ENCODE data around the gene SUPT5H. TPM values are rescaled to one million over a fixed set of nuclear protein-coding genes. Genes with fewer than 3 reads are reported as not detected.

Gene SUPT5H
- total RNA-seq, 4 donors from 2014 or later: 87.6 to 101 (median 91.5) TPM

DNA sequence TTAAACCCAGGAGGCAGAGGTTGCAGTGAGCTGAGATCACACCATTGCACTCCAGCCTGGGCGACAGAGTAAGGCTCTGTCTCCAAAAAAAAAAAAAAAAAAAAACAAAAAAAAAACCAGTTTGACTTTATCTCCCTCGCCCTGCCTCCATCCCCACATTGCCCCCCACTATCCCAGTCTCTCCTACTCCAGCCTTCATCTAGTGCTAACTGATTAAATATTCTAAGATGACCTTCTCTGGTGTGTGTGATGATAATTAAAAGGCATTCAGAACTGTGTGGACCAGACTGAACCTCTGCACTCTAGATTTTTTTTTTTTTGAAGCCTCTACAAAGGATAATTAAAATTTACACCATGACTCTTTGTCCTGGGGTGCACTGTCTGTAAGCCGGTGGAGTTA is 47.4 kb downstream of the SUPT5H start:
- no peak for DNase-seq (ENCODE audit: extremely low spot score)
- Histone ChIP-seq H3K36me3 (peaks cover 28 to 46% (median 37%) of the 10 kb centered on the region in 4 donors), H3K27me3 (peaks cover 0 to 21% (median 7%) of the 10 kb centered on the region in 4 donors), H3K4me3 (no peak overlapping the region), H3K4me1 (peaks cover 2 to 4% (median 3%) of the 10 kb centered on the region in 4 donors), H3K27ac (replicated peaks in 1 of 4) (no peak overlapping the region), H3K9me3 (no peaks in the 10 kb centered on the region)
- intact Hi-C loops (cut with DNase I): no loop called here
- 77% methylated on average over 3 of the region's 3 CpGs for WGBS
- no peak for TF ChIP-seq POLR2AphosphoS5 (IDR thresholded peaks at IDR 0.05)
- TF ChIP-seq, protein P1, sequence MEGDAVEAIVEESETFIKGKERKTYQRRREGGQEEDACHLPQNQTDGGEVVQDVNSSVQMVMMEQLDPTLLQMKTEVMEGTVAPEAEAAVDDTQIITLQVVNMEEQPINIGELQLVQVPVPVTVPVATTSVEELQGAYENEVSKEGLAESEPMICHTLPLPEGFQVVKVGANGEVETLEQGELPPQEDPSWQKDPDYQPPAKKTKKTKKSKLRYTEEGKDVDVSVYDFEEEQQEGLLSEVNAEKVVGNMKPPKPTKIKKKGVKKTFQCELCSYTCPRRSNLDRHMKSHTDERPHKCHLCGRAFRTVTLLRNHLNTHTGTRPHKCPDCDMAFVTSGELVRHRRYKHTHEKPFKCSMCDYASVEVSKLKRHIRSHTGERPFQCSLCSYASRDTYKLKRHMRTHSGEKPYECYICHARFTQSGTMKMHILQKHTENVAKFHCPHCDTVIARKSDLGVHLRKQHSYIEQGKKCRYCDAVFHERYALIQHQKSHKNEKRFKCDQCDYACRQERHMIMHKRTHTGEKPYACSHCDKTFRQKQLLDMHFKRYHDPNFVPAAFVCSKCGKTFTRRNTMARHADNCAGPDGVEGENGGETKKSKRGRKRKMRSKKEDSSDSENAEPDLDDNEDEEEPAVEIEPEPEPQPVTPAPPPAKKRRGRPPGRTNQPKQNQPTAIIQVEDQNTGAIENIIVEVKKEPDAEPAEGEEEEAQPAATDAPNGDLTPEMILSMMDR (IDR thresholded peaks at IDR 0.05): no peak
- TF ChIP-seq EP300 (IDR thresholded peaks at IDR 0.05): no peak
- TF ChIP-seq POLR2A (IDR thresholded peaks at IDR 0.05; ENCODE audit: low read depth): no peak

DNA sequence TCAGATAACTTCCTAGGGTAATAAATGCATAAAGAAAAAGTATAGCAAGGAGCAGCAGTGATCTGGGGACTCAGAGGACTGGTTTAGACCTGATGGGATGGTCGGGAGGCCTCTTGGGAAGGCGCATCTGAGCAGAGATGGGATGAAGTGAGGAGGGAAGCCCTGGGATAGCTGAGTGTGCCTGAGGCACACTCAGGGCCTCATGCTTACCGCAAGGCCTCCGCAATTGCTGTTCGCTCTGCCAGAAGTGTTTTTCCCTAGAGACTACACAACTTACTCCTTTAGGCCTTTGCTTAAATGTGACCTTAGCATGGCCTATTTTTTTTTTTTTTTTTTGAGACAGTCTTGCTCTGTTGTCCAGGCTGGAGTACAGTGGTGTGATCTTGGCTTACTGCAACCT is 49.3 kb downstream of the SUPT5H start:
- TF ChIP-seq, protein P1 (IDR thresholded peaks at IDR 0.05): no peak
- no peak for TF ChIP-seq EP300 (IDR thresholded peaks at IDR 0.05)
- TF ChIP-seq POLR2AphosphoS5 (IDR thresholded peaks at IDR 0.05): no peak
- TF ChIP-seq POLR2A (IDR thresholded peaks at IDR 0.05; ENCODE audit: low read depth): no peak
- WGBS: 84% methylated on average over 5 of the region's 5 CpGs
- Histone ChIP-seq H3K9me3 (no peaks in the 10 kb centered on the region), H3K27ac (replicated peaks in 1 of 4) (no peak overlapping the region), H3K4me1 (peaks cover 19 to 22% (median 20%) of the 10 kb centered on the region in 4 donors), H3K36me3 (peaks cover 11 to 28% (median 18%) of the 10 kb centered on the region in 4 donors), H3K27me3 (peaks cover 0 to 39% (median 25%) of the 10 kb centered on the region in 4 donors), H3K4me3 (no peak overlapping the region)
- no peak for DNase-seq (ENCODE audit: extremely low spot score)
- intact Hi-C loops (cut with DNase I): no loop called here

DNA sequence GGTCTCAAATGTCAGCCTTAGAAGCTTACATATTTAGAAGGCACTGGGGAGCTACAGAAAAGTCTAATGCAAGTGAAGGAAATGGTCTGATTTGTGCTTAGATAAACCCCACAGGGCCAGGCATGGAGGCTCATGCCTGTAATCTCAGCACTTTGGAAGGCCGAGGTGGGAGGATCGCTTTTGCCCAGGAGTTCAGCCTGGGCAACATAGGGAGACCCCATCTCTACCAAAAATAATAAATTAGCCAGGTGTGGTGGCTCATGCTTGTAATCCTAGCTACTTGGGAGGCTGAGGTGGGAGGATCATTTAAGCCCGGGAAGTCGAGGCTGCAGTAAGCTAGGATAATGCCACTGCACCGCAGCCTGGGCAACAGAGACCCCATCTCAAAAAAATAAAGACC is 50.7 kb downstream of the SUPT5H start:
- Histone ChIP-seq H3K36me3 (peaks cover 0 to 14% (median 4%) of the 10 kb centered on the region in 4 donors), H3K27ac (replicated peaks in 1 of 4) (no peak overlapping the region), H3K27me3 (peaks cover 0 to 53% (median 25%) of the 10 kb centered on the region in 4 donors), H3K9me3 (no peaks in the 10 kb centered on the region), H3K4me3 (no peak overlapping the region), H3K4me1 (peaks cover 19 to 22% (median 20%) of the 10 kb centered on the region in 4 donors)
- TF ChIP-seq EP300 (IDR thresholded peaks at IDR 0.05) (no peak), POLR2AphosphoS5 (IDR thresholded peaks at IDR 0.05) (no peak), POLR2A (IDR thresholded peaks at IDR 0.05; ENCODE audit: low read depth) (no peak)
- TF ChIP-seq, protein P1 (IDR thresholded peaks at IDR 0.05): no peak
- intact Hi-C loops (cut with DNase I): no loop called here
- no peak for DNase-seq (ENCODE audit: extremely low spot score)
- WGBS: 76% methylated on average over 5 of the region's 5 CpGs

DNA sequence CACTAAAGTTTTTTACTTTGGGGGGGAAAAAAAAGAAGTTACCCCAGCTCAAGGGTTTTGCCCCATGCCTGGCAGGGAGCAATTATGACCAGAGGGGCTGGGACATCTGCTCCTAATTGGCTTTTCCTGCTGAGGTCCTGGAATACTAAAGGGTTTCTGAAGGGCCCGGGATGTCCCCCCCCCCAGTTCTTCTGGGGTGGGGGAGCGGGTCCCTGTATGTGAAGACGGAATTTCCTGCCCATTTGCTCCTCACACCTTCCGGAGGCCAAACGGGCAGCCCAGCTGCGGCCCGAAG is 52.3 kb downstream of the SUPT5H start:
- Histone ChIP-seq H3K27me3 (peaks cover 0 to 69% (median 26%) of the 10 kb centered on the region in 4 donors), H3K4me3 (peak overlapping the region in 3 of 4 donors; percentile 0 to 23 (median 12))
- 0% methylated on average over 5 of the region's 7 CpGs for WGBS

More for the DNA sequence above, 52.3 kb downstream of the SUPT5H start:
- H3K27ac ChIP-seq (replicated peaks in 1 of 4): no peak overlapping the region
- intact Hi-C loops (cut with DNase I): no loop called here
- peaks cover 0 to under 1% (median 0%) of the 10 kb centered on the region in 4 donors for H3K9me3 ChIP-seq
- TF ChIP-seq POLR2AphosphoS5 (IDR thresholded peaks at IDR 0.05) (no peak), POLR2A (IDR thresholded peaks at IDR 0.05; ENCODE audit: low read depth) (no peak), EP300 (IDR thresholded peaks at IDR 0.05) (no peak)
- TF ChIP-seq, protein P1 (IDR thresholded peaks at IDR 0.05): no peak
- DNase-seq (ENCODE audit: extremely low spot score): no peak
- H3K4me1 ChIP-seq: peaks cover 19 to 24% (median 22%) of the 10 kb centered on the region in 4 donors
- no peaks in the 10 kb centered on the region for H3K36me3 ChIP-seq
